PFSK-1 (cell line): ENCODE data around the gene KRTAP3-1.

Source experiments
- FOXP2 ChIP-seq: optimal IDR thresholded peaks from 2 replicates; pipeline ENCODE3; 2011; ENCODE audit warnings: borderline replicate concordance, control low read depth, inconsistent platforms; ENCODE audit not compliant: insufficient read depth; ENCODE audit errors: extremely low read length, extremely low read depth
- POLR2AphosphoS5 ChIP-seq: IDR thresholded peaks from 2 replicates; pipeline ENCODE4 v1.6.1; 2012; ENCODE audit warnings: low read depth, mild to moderate bottlenecking, control low read depth, low read length, moderate library complexity
- REST ChIP-seq, 2 experiments: IDR thresholded peaks; 2 replicates each; pipeline versions ENCODE4 v1.6.1 to v1.8.0; 2011 to 2012; ENCODE audit warnings: low read depth in 2 of 2, low read length in 2 of 2, control low read depth in 1 of 2, inconsistent platforms in 1 of 2, mild to moderate bottlenecking in 1 of 2, moderate library complexity in 1 of 2; ENCODE audit not compliant: insufficient read depth in 1 of 2
- SIN3A ChIP-seq: IDR thresholded peaks from 2 replicates; pipeline ENCODE4 v1.6.1; 2012; ENCODE audit warnings: mild to moderate bottlenecking, low read length, moderate library complexity, borderline replicate concordance; ENCODE audit not compliant: insufficient read depth
- TAF1 ChIP-seq: IDR thresholded peaks from 2 replicates; pipeline ENCODE4 v1.6.1; 2012; ENCODE audit warnings: low read length, control low read depth, borderline replicate concordance; ENCODE audit not compliant: insufficient read depth

Gene KRTAP3-1

GRCh38 chr17:40961591-40961990 lies 47.3 kb downstream of the KRTAP3-1 start:
- TF ChIP-seq REST (IDR thresholded peaks at IDR 0.05; ENCODE audit: insufficient read depth in 1 of 2, low read depth in 2 of 2, low read length in 2 of 2) (no peak), TAF1 (no peak), POLR2AphosphoS5 (no peak), FOXP2 (no peak), SIN3A (no peak)

- no peak for TF ChIP-seq TAF1
- TF ChIP-seq REST (IDR thresholded peaks at IDR 0.05; ENCODE audit: insufficient read depth in 1 of 2, low read depth in 2 of 2, low read length in 2 of 2) = no peak
- no peak for TF ChIP-seq SIN3A
- no peak for TF ChIP-seq POLR2AphosphoS5
- no peak for TF ChIP-seq FOXP2
These were observed 48.8 kb downstream of the KRTAP3-1 start for GRCh38 chr17:40960144-40960543.
